NCI-H1436 treated with DMSO at 0.1 percent for 48 hours (cell line): ENCODE measurements around the gene ITPKA.
"Not testable (repeated sequence)": the region's sequence is repeated elsewhere in the genome, so short reads cannot be mapped to it uniquely, and the experiment has no call there.

Experiments used
- DNase-seq: peaks from one replicate; lab custom pipeline; 2025; lab: John Stamatoyannopoulos, UW

ITPKA gene

DNA sequence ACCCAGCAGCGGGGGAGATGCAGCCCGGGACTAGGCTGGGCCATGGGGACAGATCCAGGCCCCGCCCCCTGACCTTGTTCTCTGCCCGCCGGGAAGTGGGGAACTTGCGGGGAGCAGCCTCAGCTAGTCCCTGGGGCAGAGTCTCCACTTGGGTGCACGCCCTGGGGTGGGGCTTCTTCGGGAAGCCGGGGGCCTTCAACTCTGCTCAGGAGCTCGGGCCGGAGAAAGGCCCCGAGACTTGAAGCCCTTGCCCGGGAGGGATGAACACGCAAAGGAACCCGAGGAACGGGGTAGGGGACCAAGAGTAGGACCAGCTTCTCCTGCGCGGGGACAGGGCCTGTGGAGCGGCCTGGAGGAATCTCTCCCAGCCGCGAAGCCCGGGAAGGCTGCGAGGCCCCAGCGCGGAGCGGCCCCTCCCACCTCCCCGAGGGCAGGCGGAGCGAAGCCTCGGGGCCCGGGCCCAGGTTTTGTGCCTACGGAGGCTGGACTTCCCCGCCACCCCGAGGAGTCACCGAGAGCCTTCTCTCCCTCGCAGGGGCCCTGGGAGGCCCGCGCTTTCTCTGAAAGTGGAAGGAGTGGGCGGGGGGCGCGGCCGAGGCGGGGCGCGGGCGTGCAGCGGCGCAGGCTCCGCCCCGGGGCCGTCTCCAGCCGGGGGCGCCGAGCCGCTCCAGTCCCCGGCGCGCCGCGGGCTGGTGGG lies at the start of gene ITPKA:
Gene ITPKA (plus strand): TSS at position 670 of the 697 bp plus-strand sequence. CDS start 54 bp downstream, outside the sequence.
- peak; percentile 65 for DNase-seq

DNA sequence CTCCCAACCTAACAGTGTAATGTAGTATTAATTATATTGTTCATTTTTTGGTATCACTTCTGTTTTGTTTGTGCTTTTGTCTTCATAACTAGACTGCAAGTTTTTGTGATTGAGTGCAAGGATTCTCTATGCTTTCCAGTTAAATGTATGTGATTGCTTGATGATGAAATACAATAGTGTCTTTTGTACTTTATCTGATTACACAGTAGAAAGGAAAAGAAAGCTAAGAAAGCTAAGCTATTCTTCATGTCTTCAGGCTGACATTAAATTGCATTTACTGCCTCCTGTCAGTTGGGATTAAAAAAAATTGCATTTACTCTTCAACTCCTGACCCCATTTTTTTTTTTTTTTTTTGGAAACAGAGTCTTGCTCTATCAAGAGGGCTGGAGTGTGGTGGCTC lies 48.3 kb upstream of the ITPKA start:
- no peak for DNase-seq

DNA sequence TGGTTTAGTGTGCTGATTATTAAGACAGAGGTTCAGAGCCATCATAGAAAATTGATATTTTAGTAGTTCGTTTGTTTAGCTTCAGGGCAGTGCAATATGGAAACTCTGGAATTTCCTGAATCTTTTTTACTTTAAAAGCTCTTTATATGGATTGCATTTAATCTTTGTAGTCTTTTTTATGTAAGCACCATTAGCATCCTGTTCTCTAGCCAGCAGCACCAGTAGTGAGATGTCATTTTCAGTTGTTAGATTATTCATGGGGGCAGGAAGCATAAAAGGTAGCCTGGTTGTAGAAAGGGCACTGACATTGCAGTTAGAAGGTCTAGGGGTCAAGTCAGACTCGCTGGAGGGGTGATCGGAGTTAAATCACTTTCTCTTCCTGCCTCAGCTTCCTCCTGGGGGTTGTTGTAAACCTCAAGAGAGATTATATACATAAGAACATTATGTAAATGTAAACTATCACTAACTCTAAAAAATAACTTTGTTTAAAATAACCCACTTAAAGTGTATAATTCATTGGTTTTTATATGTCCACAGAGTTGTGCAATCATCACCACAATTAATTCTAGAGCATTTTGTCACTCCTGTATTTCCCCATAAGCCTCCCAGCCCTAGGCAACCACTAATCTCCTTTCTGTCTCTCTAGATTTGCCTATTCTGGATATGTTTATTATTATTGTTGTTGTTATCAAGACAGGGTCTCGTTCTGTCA lies 31.4 kb upstream of the ITPKA start:
- no peak for DNase-seq

DNA sequence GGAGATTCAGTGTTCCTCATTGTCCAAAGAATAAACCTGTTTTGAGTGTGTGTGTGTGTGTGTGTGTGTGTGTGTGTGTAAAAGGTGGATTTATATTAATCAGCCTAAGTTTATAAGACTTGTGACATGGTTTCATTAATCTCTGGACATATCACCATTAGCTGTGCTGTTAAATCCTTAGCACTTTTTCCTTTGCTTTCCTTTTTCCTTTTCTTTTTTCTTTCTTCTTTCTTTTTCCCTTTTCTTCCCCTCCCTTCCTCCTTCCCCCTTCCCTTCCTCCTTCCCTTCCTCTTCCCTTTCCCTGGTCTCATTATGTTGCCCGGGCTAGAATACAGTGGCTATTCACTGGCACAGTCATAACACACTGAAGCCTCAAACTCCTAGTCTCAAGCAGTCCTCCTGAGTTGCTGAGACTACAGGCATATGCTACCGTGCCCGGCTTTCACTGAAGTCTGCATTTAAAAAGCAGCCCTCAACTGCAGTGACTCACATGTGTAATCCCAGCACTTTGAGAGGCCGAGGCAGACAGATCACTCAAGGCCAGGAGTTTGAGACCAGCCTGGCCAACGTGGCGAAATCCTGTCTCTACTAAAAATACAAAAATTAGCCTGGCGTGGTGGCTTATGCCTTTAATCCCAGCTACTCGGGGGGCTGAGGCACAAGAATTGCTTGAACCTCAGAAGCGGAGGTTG lies 28.6 kb upstream of the ITPKA start:
- no peak for DNase-seq

DNA sequence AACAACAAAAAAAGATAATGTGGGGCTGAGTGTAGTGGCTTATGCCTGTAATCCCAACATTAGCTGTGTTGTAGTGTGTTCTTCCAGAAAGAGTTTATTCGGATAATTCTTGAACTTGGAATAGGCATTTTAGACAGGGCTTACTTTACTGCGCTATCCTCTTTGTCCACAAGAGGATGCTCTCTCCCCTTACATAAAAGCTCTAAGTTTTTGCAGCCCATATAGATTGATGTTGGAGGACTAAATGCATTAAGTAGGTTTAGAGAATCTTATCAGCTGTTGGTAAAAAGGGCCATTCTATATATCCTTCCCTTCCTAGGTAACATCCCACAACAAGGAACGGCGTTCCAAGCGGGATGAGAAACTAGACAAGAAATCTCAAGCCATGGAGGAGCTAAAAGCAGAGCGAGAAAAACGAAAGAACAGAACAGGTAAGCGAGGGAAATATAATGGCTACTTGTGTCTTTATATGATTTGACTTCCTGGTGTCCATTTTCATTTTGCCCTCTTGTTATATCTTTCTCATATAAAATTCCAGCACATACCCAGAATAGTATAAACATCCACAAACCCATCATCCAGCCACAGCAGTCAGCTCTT lies 27.8 kb upstream of the ITPKA start:
- no peak for DNase-seq

DNA sequence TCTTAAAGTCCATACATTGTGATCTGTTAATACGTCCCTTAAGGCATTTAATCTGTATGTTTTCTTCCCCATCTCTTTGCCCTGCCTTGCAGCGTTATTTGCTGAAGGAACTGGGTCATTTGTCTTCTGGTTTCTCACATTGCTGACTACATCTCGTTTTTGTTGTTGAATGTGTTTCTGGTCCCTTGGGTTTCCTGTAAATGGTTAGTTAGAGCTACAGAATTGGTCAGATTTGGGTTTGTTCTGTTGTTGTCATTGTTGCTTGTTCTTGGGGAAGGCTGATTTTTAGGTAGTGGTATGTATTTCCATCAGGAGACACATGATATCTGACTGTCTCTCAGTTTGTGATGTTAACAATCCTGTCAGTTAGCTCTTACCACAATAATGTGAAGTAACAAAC lies 27.0 kb upstream of the ITPKA start:
- DNase-seq, result no peak

DNA sequence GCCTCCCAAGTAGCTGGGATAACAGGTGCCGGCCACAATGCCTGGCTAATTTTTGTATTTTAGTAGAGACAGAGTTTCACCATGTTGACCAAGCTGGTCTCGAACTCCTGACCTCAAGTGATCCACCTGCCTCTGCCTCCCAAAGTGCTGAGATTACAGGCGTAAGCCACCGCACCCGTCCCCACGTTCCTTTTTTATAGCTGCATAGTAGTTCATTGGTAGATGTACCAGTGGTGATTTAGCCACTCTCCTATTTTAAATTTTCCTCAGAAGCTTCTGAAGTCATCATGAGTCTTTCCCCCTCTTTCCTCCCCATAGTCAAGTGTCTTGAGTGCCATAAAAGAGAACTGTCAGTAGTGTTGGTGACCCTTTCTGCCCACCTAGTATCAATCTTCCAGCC lies 24.0 kb upstream of the ITPKA start:
- not testable (repeated sequence) for DNase-seq

DNA sequence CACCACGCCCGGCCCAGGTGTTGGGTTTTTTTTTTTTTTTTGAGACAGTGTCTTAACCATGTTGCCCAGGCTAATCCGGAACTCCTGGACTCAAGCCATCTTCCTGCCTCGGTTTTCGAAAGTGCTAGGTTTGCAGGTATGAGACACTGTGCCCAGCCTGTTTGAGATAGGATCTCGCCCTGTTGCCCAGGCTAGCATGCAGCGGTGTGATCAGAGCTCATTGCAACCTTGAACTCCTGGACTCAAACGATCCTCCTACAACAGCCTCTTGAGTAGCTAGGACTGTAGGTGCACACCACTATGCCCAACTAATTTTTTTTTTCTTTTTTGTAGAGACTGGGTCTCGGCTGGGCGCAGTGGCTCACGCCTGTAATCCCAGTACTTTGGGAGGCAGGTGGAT lies 20.3 kb upstream of the ITPKA start:
- no peak for DNase-seq

DNA sequence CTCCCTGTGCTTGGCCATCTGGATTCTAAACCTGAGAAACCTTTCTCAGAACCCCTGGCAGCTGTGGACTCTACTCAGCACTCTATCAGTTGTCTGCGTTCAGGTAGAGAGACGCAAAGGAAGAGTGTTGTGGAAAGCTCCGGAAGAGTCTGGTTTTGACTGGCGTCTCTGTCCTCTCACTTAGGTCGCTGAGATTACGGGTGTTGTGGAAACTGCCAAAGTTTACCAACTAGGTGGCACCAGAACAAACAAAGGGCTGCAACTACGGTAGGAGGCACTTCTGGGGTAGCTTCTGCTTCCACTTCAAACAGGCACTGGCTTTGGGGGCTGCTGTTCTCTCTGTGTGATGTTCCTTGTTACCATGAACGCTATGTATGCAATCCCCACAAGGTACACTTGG lies 19.2 kb upstream of the ITPKA start:
- DNase-seq, result no peak

DNA sequence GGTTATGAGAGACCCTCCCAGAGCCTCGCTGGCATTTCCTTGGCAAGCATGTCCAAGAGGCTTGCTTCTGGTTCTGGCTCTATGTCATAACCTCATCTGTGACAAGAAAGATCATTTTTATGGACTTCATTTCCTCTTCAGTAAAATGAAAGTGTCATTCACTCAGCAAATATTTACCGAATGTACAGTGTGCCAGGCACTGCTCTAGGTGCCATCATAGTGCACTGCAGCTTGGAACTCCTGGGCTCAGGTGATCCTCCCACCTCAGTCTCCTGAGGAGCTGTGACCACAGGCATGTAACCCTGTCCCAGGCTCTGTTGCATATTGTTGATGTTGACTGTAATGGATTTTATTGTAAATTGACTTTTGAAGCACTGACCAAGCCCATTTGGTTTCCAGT lies 18.7 kb upstream of the ITPKA start:
- DNase-seq, result no peak

DNA sequence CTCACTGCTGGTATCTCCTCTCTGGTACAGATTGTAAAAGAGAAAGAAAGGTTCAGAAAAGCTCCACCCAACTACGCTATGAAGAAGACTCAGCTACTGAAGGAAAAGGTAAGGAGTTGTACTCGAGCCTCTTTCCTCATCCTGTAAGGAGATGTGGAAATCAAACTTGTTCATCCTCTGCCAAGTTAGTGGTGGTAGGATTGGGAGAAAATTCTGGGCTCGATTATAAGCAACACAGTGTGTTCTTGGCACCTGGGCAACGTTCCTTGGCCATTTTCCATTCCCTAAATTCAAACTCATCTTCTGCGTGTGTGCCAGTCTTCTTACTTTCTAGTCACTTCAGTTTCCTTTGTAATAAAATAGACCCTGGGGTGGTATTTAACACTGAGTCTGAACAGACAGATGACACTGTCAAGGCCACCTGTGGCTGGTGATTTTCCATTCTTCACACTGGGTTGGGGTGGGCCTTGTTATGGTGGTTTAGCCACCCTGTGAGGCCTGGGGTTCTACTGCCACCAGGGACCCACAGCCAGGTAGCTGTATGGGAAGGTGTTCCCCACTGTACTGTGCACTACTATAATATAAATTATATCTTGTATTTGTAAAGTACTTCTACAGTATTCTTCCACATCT lies 17.1 kb upstream of the ITPKA start:
- no peak for DNase-seq

DNA sequence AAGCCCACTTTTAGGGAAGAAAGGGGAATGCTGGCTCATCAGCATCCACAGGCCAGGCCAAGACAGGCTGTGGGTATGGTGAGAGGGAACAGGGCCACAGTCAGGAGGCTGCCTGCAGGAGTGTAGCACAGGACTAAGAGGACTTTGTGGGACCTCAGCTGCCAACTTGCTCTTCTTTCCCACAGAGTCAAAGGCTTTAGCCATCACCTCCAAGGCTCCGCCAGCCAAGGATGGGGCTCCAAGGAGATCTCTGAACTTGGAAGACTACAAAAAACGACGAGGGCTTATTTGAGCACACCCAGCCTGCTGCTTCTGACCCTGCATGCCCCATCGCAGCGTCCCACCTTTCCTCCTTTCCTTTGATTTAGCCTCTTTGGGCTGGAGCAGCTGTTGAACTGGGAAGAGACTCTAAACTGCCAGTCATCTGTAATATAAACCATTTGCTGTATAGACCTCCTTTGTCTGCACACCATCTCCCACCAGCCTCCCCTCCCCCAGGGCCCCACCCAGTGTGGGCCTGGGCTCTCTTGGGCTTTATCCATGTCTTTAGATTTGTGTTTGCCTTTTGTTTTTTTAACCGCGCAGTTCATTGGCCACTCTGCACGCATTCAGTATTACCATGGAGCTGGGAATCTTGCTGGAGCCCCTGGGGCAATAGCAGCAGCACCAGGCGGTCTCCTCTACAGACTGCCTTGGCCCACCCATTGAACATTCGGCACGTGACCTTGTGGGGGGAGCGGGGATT lies 13.1 kb upstream of the ITPKA start:
- DNase-seq, result no peak

DNA sequence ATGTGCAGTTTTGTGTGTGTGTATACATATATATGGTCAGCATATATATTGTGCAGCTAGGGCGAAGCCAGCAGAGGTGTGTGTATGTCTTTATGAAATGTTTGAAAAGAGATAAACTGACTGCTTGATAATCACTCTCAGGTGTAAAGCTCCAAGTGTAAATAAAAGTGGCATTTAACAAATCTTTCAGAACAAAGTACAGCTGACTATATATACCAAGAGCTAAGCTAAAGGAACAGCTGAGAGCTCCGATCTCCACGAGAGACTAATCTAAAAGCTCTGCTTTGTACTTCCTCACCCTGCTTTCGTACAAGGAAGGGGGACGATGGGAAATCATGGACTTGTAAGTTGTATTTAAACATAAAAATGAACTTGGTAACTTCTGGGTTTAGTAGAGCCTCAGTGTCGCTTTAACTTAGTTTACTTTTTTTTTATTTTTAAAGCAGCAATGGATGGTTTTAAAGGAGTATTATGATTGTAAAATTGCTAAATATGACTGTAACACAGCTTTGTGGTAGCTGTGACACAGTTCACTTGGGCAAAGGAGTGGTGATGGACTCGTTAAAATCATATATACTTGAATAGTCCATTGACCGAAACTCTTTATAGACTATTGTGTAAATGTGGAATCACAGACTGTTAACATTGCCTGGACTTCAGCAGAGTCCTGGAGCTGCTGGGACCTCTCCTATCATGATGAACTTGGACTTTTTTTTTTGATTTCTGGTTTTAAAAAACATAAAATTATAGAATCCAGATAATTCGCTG lies 11.4 kb upstream of the ITPKA start:
- DNase-seq, result no peak

DNA sequence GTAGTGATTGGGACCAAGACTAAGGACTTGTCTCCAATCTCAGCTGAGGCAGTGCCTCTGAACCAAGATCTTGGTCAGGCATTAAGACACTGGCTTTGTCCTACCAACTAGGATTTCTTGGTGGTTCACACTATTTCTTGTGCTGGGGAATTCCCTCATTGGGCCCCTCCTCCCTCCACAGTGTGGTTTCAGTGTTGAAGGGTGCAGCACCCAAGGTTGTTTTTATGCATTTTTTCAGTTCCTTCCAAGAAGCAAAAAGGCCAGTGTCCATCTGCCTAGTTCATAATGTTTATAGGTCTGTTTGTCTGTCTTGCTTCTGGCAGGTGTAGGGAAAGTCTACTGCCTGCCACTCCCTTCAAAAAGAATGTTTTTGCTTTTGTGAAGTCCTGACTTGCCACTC lies 10.6 kb upstream of the ITPKA start:
- DNase-seq, result no peak

DNA sequence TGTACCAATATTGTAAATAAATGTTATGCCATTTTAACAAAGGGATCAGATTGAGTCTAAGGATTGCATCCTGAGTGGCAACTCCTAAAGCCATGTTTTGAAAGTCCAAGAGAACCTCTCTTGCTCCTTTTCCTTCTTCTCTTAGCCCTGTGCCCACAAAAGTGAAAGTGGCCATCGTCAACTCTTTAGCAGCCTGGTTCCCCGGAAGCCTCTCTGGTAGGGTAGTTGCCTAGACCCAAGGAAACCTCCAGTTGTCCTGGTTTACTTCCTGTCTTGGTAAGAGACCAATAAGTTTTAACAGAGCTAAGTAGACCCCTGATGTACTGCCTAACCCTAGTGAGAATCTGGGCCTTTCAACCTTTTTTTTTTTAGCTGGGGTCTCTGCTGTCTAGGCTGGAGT lies 10.2 kb upstream of the ITPKA start:
- no peak for DNase-seq

DNA sequence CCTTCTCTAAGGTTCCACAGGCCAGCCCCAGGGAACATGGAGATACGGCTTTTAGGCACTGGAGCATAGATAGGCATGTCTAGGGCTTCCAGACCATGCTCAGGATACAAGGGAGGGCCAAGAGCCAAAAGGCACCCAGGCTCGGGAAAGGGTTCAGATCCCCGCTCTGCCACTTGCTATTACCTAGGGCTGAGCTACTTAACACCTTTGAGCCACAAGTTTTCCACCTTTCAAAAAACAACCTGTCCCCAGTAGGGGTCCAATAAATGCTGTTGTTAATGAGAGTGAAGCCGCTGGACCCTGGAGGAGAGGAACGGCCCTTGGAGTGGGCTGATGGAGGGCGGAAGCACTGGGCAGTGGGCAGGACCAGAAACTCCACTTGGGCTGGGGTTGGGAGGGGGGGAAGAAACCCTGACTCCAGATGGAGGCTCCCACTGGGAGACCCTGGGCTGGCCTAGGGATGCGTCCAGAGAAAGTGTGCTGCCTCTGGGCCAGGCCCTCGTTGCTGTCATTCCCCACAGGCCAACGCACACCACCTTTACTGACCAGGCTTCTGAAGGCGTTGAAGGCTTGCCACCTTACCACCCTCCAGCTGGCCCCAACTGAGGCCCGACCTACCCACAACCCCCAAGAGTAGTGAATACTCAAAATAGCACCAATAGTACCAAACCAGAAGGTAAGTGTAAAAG lies 8.6 kb upstream of the ITPKA start:
- DNase-seq, result no peak

DNA sequence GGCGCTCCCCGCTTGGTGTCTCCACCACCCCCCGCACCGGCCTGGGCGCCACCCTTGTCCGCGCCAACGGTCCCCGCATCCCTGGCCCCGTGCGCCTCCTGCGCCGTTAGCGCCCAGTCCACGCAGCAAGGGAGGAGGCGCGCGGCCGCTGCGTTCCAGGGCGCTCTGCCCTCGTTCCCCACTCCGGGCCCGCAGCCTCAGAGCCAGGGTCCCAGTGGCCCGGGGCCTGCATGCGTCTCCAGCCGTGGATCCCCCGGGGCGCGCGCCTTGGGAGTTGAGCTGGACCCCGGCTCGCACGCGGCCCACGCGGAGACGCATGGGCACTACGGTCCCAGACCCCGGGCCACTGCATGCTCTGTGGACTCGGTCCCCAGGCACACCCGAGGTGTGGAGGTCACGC lies 7.4 kb upstream of the ITPKA start:
- DNase-seq, result no peak

DNA sequence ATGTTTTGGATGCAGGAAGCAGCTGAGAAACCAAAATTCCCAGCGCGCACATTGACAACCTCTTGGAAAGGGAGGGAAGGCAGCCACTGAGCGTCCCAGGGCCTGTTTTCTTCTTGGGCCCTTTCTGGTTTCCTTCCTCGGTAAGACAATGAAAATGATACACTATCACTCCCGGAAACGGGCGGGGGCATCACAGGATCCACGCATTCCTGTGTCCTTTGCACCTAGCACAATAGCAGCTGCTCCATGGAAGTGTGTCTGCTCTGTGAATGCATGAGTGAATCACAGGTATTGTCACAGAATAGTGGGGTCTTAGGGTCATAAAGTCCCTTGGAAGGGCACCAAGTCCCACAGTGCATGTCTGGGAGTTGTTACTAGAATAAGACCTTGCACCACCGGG lies 6.3 kb upstream of the ITPKA start:
- DNase-seq, result no peak

DNA sequence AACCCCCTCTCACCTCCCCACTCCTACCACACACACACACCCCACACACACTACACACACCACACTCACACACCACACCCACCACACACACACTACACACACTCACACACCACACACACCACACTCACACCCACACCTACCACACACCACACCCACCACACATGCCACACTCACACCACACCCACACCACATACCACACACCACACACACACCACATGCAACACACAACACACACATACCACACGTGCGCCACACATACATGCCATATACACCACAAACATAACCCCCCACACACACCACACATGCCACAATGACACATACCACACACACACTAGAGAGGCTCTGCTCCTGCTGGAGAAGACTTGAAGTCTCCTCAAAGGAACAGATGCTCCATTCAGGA lies 5.9 kb upstream of the ITPKA start:
- DNase-seq, result no peak

DNA sequence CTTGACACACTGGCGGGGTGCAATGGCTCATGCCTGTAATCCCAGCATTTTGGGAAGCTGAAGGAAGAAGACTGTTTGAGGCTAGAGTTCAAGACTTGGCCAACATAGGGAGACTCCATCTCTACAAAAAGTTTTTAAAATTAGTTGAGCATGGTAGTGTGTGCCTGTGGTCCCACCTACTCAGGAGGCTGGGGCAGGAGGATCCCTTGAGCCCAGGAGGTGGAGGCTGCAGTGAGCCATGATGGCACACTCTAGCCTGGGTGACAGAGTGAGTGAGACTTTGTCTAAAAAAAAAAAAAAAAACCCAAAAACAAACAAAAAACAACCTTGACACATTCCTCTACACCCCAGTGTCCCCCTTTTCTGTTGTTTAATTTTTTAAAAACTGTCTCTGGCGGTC lies 4.0 kb upstream of the ITPKA start:
- no peak for DNase-seq
